OCI-LY7 (cell line): ENCODE measurements around the gene ANKRD35.
"Not testable (repeated sequence)": the region's sequence is repeated elsewhere in the genome, so short reads cannot be mapped to it uniquely, and the experiment has no call there.

Experiments
- EZH2phosphoT487 ChIP-seq: fragments of 200-600 bp; sonication (generic); IDR thresholded peaks from 2 replicates; pipeline ENCODE4 v1.6.1; 2018; ENCODE audit warnings: low read depth, borderline replicate concordance, mild to moderate bottlenecking, mixed run types, antibody characterized with exemption, low read length, moderate library complexity, mixed read lengths
- TF ChIP-seq, protein P1 (sequence below): fragments of 200-600 bp; sonication (generic); conservative IDR thresholded peaks from 2 replicates; pipeline ENCODE4 v1.5.1; 2014; ENCODE audit warnings: mild to moderate bottlenecking, antibody characterized with exemption, low read length, moderate library complexity, mixed read lengths

DNA sequence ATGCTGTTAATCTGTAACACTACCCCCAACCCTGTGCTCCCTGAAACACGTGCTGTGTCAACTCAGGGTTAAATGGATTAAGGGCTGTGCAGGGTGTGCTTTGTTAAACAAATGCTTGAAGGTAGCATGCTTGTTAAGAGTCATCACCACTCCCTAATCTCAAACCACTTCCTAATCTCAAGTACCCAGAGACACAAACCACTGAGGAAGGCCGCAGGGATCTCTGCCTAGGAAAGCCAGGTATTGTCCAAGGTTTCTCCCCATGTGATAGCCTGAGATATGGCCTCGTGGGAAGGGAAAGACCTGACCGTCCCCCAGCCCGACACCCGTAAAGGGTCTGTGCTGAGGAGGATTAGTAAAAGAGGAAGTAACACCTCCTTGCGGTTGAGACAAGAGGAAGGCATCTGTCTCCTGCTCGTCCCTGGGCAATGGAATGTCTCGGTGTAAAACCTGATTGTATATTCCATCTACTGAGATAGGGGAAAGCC is 46.9 kb upstream of the ANKRD35 start:
- TF ChIP-seq, protein P1, sequence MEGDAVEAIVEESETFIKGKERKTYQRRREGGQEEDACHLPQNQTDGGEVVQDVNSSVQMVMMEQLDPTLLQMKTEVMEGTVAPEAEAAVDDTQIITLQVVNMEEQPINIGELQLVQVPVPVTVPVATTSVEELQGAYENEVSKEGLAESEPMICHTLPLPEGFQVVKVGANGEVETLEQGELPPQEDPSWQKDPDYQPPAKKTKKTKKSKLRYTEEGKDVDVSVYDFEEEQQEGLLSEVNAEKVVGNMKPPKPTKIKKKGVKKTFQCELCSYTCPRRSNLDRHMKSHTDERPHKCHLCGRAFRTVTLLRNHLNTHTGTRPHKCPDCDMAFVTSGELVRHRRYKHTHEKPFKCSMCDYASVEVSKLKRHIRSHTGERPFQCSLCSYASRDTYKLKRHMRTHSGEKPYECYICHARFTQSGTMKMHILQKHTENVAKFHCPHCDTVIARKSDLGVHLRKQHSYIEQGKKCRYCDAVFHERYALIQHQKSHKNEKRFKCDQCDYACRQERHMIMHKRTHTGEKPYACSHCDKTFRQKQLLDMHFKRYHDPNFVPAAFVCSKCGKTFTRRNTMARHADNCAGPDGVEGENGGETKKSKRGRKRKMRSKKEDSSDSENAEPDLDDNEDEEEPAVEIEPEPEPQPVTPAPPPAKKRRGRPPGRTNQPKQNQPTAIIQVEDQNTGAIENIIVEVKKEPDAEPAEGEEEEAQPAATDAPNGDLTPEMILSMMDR: not testable (repeated sequence)
- TF ChIP-seq EZH2phosphoT487: not testable (repeated sequence)
